ENCODE measurements around the gene HORMAD2.

- TF ChIP-seq, protein P1, sequence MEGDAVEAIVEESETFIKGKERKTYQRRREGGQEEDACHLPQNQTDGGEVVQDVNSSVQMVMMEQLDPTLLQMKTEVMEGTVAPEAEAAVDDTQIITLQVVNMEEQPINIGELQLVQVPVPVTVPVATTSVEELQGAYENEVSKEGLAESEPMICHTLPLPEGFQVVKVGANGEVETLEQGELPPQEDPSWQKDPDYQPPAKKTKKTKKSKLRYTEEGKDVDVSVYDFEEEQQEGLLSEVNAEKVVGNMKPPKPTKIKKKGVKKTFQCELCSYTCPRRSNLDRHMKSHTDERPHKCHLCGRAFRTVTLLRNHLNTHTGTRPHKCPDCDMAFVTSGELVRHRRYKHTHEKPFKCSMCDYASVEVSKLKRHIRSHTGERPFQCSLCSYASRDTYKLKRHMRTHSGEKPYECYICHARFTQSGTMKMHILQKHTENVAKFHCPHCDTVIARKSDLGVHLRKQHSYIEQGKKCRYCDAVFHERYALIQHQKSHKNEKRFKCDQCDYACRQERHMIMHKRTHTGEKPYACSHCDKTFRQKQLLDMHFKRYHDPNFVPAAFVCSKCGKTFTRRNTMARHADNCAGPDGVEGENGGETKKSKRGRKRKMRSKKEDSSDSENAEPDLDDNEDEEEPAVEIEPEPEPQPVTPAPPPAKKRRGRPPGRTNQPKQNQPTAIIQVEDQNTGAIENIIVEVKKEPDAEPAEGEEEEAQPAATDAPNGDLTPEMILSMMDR (IDR thresholded peaks at IDR 0.05) = no peak
- no peak for TF ChIP-seq EZH2 (IDR thresholded peaks at IDR 0.05)
Measured at GRCh38 chr22:30158277-30158676, 78.0 kb downstream of the HORMAD2 start.
